Activated gamma-delta T cell treated with Interleukin-2 at 50 U/mL for 16 hours (primary cell): Measurements from ENCODE around the gene CD68.
"Not testable (repeated sequence)": the region's sequence is repeated elsewhere in the genome, so short reads cannot be mapped to it uniquely, and the experiment has no call there.

ENCODE experiments used
- DNase-seq: peaks from one replicate; pipeline ENCODE4 v3.0.0-alpha.2; 2020

Gene CD68

GRCh38 chr17:7580604-7581575 lies 1.5 kb downstream of the CD68 start:
- DNase-seq: no peak

GRCh38 chr17:7582396-7583252 lies 3.2 kb downstream of the CD68 start:
- DNase-seq: no peak

GRCh38 chr17:7583253-7584109 lies 4.0 kb downstream of the CD68 start, which contains the start of gene MPDU1:
Gene MPDU1 (plus strand): TSS chr17:7583852. CDS start chr17:7583863, 11 bp downstream.
- peak; percentile 94 for DNase-seq

GRCh38 chr17:7586673-7587419 lies 7.4 kb downstream of the CD68 start:
- no peak for DNase-seq

GRCh38 chr17:7587420-7588151 lies 8.1 kb downstream of the CD68 start:
- DNase-seq: no peak

- no peak for DNase-seq
Observed at GRCh38 chr17:7588553-7589203, 9.2 kb downstream of the CD68 start.

GRCh38 chr17:7589204-7589868 lies 9.9 kb downstream of the CD68 start:
- DNase-seq: peak; percentile 61

- DNase-seq: no peak
Observed at GRCh38 chr17:7589891-7590691, 10.7 kb downstream of the CD68 start, which contains the start of gene SOX15. Gene SOX15 (minus strand): TSS chr17:7590094. CDS start chr17:7589676, 418 bp downstream.

- DNase-seq: no peak
Observed at GRCh38 chr17:7590743-7591142, 11.3 kb downstream of the CD68 start.

- no peak for DNase-seq
Observed at GRCh38 chr17:7591596-7591995, 12.2 kb downstream of the CD68 start.

GRCh38 chr17:7592422-7593021 lies 13.1 kb downstream of the CD68 start:
- DNase-seq: no peak

- no peak for DNase-seq
Observed at GRCh38 chr17:7593296-7593695, 13.9 kb downstream of the CD68 start.

GRCh38 chr17:7597561-7597960 lies 18.1 kb downstream of the CD68 start:
- DNase-seq: not testable (repeated sequence)

GRCh38 chr17:7606280-7606679 lies 26.8 kb downstream of the CD68 start:
- no peak for DNase-seq

- no peak for DNase-seq
Observed at GRCh38 chr17:7610641-7611040, 31.2 kb downstream of the CD68 start.

GRCh38 chr17:7611635-7612293 lies 32.3 kb downstream of the CD68 start:
- no peak for DNase-seq

GRCh38 chr17:7612294-7612640 lies 32.8 kb downstream of the CD68 start:
- DNase-seq: no peak
